ENCODE measurements around the gene PER1.
"Not testable (repeated sequence)": the region's sequence is repeated elsewhere in the genome, so short reads cannot be mapped to it uniquely, and the experiment has no call there.

PER1 gene

DNA sequence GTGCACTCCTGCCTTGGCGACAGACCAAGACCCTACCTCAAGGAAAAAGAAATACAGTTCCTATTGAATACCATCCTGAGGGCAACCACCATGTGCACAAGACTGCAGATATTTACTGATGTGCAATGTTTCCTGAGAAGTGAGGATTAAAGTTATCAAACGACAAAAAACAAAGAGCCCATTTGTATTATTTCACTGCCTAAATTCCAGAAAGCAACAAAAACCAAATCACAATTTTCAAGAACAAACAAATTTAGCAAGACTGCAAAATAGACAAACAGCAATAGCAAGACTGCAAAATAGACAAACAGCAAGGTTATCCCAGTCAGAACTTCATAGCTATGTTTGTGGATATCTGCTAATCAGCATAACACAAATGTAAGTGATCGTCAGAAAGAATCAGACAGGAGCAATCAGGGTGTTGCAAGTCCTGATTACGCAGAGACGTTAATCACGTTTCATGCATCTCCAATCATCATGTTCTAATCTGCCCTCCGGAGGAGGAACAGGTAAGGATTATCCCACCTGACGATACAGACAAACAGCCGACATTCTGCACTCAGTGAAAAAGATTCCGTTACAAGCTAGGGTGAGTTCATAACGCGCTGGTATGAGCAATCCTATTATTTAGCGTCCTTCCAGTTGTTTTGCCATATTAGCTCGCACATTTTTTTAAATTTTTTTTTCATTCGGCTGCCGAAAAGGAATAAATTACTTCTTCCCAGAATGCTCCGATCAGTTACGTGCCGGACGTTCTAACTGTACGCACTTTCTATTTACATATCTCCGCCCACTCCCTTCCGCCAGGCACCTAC lies 21.1 kb upstream of the PER1 start:
- DNase-seq (ENCODE audit: low read depth), result peak; percentile 99

DNA sequence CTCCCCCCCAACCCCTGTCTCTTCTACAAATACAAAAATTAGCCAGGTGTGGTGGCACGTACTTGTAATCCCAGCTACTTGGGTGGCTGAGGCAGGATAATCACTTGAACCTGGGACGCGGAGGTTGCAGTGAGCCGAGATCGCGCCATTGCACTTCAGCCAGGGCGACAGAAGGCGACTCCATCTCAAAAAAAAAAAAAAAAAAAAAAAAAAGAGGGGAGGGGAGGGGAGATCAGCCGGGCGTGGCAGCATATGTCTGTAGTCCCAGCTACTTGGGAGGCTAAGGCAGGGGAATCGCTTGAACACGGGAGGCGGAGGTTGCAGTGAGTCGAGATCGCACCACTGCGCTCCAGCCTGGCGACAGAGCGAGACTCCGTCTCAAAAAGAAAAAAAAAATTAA lies 18.0 kb upstream of the PER1 start:
- DNase-seq (ENCODE audit: low read depth), result not testable (repeated sequence)

DNA sequence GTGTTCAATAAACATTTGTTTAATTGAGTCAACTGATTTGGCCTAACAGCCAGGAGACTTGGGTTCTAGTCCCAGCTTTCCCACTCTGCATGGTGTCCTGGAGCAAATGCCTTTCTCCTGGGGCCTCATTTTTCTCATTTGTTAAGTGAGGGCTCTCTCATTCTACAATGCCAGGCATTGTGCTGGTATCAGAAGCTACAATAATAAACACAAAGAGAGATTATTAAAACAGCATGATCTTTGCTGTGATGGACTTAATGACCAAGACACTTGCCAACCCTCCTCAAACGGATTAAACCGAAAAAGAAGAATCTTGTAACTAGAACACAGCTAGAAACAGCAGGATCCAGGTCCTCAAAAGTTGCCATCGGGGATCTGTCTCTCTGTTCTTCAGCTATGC lies 15.3 kb upstream of the PER1 start:
- no peak for DNase-seq (ENCODE audit: low read depth)

DNA sequence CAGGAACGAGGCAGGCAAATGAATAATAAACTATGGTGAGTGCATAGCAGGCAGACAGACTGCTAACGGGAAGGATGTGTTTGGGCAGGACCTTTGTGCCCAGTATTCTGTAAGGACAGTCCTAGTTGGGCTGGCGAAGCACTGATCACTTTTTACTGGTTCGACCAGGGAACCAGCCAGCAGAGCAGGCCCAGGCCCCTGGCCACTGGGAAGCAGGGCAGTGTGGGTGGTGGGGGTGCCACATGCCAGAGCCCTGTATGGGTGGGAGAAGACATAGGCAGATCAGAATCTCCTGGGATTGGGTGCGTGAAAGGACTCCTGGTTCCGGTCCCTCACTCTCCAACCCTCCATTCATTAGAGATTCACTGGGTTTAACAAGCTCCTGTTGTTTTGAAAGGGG lies 14.5 kb upstream of the PER1 start:
- DNase-seq (ENCODE audit: low read depth), result no peak

DNA sequence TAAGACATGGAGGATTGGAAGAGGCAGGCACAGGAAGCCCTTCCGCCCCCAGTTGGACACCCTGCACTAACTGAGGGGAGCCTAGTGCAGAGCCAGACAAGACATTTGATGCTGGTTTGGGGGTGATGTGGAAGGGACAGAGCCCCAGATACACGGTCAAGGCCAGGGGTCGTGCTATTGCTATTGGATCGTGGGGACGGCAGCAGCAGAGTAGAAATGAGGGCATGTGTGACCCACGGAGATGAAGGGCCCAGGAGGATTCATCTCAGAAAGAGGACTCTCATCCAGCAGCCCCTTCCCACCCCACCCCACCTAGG lies 12.6 kb upstream of the PER1 start:
- no peak for DNase-seq (ENCODE audit: low read depth)

DNA sequence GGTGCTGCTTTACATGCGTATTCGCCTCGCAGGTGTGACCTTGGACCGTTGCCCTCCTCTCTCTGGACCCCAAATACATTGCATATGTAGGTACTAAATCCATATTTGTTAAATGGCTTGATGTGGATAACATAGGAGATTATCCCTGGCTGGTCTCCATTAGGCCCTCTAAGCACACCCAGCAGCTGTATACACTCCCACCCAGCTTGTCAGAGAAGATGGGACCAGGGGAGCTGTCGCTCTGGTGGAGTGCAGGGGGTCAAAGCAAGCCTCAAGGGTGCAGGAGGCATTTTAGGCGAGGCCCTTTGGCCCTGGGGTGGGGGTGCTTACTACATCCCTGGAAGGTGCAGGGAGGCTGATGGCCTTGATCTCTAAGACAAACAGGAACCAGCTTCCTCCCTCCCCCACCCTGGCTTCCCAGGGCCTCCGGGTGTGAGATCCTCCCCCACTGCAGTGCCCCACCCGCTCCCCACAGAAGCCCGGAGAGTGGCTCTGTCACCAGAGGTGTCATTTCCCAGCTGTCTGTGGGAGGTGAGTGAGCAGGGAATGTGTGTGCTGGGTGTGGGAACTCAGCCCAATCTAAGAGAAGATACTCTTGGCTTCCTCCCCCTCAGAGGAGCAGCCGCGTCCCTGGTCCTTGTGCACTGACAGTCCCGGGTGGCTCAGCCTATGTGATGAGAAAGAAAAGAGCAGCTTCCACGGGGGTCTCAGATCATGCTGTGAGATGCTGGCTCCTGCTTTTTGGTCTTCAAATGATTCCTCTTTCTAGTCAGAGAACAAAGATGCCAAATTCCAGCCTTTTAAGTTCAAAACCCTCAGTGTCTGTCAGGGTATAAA lies 12.0 kb upstream of the PER1 start:
- DNase-seq (ENCODE audit: low read depth), result peak; percentile 50

DNA sequence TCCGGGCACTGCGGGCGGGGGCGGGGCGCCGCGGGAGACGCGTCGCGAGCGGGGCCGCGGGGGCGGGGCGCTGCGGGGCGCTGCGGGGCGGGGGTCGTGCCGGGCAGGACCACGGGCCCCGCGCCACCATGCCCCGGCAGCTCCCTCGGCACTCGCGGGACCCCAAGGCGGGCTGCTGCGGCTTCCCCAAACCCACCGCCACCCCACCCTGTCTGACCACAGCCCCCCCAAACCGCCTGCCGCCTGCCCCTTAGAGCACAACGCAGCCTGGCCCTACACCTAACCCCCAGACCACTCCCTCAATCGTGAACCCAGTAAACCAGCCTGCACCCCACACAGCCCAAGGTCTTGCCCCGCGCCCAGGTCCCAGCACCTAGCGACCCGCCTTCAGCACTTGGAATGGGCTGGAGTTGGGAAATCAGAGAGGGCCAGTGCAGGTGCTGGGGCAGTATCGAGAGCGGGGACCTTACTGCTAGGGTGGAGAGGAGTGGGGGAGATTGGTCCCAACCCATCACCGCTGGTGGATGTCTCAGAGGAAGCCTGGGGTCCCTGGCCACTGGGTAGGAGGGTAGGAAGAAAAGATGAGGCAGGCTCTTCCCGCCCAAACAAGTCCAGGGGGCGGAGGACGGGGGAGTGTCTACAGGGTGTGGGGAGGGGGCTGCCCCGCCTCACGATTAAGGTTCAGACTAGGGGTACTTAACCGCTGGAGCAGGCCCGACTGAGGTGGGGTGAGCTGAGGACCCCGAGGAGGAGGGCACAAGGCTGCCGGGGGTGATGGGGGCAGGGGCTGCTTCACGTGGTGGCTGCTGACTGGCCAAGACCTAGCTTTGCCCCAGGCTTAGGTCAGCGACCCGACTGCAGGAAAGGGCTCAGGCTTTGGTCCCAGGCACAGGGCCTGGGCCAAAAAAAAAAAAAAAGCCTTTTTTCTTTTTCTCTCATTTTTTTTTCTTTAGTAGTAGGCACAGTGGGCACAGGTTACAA lies 11.1 kb upstream of the PER1 start:
- no peak for DNase-seq (ENCODE audit: low read depth)

DNA sequence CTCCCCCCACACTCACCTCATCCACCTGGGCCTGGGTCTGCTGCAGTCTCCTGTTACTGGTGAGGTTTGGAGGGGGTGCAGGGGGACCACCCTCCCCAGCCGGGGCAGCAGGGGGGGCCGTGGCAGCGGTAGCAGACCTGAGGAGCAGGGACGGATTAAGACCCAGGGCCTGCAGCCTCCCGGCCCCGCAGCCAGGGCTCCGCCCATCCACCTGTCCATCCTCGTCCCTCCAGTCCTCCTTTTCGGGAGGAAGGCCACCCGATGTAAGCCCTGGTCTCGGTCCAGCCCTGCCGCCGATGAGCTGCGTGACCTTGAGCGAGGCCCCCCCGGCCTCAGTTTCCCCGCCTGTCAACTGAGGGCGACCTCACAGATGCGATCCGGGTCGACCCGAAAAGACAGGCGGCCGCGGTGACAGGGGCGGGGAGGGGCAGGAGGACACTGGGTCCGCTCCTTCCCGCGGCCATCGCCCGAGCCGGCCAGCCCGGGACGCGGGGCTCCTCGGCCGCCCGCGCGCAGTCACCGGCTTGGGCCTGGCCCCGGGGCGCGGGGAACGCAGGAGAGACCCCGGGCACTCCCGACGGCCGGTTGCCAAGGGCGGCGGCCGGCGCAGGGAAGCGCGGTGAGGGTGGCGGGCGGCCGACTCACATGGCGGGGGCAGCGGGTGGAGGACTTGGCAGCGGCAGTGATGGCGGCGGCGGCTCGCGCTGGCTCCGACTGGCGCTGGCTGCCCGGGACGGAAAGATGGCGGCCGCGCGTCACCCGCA lies 10.2 kb upstream of the PER1 start, which contains the start of gene VAMP2:
Gene VAMP2 (minus strand): TSS at position 716 of the 764 bp plus-strand sequence. CDS start 69 bp downstream, at position 647.
- DNase-seq (ENCODE audit: low read depth), result no peak

DNA sequence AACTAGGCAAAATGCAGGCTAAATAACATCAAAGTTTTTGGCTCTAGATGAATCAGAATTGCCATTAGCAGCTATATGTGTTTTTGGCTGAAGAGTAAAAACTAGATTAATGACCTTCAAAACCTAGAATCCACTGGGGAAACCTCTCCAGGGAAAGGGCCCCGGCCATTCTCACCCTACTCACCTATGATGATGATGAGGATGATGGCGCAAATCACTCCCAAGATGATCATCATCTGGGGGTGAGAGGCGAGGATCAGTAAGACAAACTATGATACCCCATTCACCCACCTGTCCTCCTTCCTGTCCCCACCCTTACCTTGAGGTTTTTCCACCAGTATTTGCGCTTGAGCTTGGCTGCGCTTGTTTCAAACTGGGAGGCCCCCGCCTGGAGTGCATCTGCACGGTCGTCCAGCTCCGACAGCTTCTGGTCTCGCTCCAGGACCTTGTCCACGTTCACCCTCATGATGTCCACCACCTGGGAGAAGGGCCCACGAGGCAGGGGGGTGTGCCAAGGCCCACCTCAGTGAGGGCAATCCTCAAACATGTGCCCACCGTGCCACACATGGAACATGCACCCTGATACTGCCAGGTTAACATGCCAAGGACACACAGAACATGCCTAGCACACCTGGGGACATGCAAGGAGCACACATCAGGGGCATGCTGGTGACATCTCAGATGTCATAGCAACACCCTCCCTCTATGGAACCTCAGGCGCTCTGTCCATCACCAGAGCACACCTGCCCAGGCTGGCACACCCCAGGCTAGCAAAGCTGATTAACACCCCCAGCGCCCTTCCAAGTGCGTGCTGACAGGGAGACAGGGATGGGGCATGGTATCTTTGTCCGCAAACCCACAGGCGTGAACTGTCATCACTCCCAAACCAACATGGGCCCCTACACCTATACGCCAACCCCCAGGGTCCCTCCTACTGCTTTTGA lies 9.4 kb upstream of the PER1 start:
- no peak for DNase-seq (ENCODE audit: low read depth)

DNA sequence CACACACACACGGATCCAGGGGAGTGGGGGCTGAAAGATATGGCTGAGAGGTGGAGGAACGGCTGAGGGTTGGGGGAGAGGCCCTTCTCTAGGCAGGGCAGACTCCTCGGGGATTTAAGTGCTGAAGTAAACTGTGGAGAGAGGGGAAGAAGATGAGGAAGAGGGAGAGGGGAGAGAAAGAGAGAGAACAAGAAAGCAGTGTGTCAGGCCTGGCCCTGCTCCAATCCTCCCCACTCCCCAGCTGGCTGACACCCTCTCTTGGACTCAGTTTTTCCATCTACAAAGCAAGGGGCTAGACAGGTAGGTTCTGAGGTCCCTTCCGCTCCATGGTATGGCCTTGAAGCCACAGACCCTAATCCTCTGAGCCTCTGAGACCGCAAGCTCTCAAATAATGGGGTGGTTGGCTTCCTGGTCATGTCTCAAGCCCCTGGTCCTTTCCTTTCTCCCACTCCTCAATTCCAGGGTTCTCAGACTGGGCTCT lies 8.6 kb upstream of the PER1 start:
- no peak for DNase-seq (ENCODE audit: low read depth)

DNA sequence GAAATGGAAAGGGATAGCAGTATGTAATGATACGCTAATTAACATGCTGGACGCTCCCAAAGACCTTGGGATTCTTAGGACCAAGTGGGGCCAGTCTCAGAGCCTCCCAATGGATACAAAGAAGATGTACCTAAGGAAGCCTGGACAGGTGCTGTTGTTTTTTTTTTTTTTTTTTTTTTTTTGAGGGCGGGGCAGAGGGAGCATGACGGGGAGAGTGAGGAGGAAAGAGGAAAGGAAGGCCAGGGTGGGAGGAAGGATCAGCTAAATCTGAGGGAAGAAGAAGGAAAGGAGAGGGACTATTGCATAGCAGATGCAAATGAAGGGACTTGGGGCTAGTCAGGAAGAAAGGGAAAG lies 8.0 kb upstream of the PER1 start:
- DNase-seq (ENCODE audit: low read depth), result no peak

DNA sequence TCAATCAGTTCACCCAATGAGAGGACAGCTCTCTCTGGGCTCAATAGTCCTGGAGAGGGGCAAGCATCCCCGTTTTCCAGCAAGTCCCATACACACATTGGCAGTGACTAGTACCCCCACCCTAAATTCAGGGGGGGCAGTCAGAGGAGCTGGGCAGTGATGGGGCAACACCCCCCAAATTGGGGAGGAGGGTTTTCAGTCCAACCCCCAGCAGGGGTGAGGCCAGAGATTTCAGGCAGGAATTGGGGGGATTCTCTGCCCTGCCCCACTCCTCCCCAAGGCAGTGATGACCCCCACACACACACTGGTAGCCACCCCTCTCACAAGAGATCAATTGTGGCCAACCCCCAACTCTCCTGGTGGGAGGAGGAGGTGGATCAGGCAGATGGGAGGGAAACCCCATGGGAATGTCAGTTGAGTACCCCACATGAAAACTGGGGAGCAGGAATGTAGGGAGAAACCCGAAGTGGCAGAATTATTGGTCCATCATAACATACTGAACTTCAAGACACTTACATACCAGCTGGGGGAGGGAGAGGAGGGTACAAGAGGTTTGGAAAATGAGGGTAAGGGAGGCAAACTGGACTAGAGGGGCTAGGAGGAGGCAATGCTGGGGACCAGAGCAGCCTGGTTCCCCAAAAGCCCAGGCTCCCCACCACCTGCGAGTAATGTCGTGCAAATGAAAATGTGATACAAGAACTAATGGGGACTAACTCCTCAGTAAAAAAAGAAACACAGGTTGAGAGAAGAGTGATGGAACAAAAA lies 7.4 kb upstream of the PER1 start:
- DNase-seq (ENCODE audit: low read depth), result no peak

DNA sequence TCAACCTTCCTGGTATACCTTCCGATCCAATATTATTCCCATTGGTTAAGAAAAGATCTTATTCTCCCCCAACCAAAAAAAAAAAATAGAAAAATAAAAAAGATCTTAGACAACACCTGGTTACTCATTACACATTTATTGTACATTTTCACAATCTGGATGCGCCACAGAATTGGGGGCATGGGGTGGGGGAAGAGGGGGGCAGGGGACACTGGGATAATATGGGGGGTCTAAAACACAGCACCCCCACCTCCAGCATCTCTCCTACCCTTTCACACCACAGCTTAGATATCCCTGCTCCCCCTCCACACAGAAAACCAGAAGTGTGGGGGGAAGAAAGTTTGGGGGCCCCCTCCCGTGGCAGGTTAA lies 6.8 kb upstream of the PER1 start:
- no peak for DNase-seq (ENCODE audit: low read depth)

DNA sequence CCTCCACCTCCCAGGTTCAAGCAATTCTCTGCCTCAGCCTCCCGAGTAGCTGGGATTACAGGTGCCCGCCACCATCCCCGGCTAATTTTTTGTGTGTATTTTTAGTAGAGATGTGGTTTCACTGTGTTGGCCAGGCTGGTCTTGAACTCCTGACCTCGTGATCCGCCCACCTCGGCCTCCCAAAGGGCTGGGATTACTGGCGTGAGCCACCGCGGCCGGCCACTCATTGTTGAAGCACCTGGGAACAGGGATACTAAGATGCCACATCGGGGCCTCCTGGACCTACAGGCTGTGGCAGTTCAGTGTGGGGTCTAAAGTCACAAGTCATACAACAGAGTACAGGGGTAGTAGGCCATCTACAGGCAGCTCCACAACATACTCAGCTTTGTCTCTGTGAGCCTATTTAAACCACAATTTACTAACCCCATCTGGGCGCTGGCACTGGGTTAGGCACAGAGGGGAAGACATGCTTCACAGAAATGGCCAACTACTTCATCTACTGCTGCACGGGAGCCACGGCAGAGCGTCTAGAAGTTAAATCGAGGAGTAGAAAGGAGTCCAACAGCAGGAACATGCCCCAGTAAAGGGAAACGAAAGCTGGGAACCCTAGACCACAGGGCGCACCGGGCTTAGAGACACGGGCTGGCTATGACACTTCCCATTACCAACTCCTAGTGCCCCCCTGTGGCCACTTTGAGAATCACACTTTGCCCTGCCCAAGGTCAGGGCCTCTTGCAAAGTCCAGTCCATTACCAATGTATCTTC lies 6.2 kb upstream of the PER1 start:
- DNase-seq (ENCODE audit: low read depth), result peak; percentile 85

DNA sequence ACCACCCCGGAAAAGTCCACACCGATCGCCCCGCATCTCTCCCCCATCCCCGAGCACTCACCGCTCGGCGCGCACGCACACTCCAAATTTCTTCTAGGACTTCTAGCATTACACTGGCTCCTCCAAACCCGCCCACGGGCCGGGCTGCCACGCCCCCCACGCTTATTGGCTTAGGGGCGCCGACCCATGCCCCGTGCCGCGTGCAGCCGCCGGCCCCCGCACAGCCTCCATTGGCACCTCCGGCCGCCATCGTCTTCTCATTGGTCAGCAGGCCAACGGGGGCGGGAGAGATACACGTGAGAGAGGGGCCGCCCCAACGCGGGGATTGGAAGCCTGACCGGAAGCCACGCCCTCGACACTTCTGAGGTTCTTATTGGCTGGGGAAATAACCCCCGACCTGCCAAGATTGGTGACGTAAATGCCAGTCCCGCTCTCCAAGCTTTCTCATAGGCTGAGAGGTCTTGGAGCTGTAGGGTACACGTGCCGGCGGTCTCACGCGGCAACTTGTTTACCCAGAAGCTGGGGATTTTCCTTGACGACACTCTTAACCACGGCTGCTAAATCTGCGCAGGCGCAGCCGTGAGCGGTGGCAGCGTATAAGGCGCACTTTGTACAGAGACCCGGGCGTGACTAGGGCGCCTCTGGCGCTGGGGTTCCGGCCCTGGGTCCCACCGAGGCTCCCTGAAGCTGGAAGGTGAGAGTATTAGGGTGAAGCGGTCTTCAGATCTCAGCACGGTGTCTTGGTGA lies 4.2 kb upstream of the PER1 start:
- peak; percentile 100 for DNase-seq (ENCODE audit: low read depth)

DNA sequence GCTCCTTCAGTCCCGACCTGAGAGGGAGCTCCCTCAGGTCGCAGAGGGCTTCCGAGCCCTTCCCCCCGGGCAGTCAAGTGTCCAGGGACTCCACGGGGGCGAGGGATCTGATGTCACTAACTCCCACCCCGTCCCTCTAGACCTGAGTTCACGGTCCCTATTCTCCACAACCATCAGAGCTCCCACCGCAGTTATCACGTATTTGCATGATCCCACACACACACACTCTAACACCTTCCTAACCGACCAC lies 3.7 kb upstream of the PER1 start:
- DNase-seq (ENCODE audit: low read depth), result no peak

DNA sequence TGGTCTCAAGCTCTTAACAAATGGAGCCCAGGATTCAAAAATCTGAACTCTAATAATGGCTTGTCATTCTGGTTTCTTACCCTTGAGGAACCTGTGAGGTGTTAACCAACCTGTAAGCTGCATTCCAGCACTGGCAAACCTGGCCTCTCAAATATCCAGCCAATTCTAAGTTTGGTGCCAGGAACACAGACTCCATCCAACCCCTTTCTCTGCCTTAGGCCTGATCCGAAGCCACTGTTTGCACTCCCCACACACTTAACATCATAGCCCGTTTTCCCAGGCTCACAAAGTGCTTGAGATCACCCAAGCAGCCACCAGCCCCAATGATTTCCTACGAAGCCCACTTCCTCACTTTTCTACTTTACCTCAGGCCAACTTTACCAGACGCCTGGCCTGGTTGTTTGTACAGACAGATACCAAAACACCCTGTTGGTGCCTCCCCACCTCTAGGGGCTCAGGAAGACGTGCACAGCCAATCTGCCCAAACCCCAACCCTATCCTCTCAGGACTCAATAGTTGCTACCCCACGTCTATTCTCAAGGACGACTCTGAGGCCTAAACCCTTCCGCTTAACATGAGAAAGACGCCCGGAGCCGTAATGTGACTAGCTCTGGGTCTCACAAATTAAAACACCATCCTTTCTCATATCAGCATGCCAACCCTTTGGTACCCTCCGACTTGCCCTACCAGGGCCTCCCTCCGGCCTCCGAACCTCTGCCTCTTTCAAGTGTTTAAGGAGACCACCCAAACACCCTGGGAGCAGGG lies 3.2 kb upstream of the PER1 start:
- no peak for DNase-seq (ENCODE audit: low read depth)

Measured in amniotic epithelial cell (primary cell).